HG03575 (cell line): ENCODE measurements around the gene GPR148.

ENCODE experiments used
- ATAC-seq: cut with Tn5 transposase; IDR thresholded peaks from one replicate; pipeline ENCODE4 v1.9.1; 2021; ENCODE audit not compliant: unreplicated experiment, insufficient number of reproducible peaks, low FRiP score; ENCODE audit errors: extremely low read depth

GPR148 gene

DNA sequence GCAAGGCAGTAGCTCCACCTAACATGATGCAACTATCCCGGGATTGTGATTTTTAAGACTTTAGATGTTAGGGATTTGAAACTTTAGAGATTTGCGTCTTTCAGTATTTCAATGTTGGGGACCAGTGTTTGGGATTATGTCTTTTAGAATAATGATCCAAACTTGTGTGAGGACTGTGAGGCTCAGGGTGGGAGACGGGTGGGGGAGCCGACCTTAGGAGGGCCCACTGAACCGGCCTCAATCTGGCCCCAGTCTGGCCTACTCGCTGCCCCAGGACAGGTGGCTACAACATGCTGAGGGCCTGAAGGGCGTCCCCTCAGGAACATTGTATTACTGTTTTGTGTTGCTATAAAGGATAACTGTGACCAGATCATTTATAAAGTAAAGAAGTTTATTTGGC is 37.2 kb downstream of the GPR148 start:
- ATAC-seq: no peak

GRCh38 chr2:130766711-130767407 is 38.0 kb downstream of the GPR148 start:
- ATAC-seq: no peak

DNA sequence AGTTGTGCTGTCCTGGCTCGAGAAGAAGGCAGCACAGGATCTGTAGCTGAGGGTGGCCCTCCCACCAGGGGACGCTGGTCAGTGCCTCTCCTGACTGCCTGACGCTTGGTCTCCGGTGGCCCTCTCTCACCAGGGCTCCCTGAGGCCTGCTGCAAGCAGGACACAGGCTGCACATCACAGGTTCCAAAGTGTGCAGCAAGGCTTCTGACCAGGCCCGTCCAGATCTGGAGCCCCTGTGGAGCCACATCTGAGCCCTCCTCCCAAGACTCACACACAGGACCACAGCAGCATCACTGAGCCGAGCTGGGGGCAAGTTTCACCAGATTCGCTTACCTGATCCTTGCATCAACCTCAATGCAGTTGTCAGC is 38.5 kb downstream of the GPR148 start:
- ATAC-seq: no peak

DNA sequence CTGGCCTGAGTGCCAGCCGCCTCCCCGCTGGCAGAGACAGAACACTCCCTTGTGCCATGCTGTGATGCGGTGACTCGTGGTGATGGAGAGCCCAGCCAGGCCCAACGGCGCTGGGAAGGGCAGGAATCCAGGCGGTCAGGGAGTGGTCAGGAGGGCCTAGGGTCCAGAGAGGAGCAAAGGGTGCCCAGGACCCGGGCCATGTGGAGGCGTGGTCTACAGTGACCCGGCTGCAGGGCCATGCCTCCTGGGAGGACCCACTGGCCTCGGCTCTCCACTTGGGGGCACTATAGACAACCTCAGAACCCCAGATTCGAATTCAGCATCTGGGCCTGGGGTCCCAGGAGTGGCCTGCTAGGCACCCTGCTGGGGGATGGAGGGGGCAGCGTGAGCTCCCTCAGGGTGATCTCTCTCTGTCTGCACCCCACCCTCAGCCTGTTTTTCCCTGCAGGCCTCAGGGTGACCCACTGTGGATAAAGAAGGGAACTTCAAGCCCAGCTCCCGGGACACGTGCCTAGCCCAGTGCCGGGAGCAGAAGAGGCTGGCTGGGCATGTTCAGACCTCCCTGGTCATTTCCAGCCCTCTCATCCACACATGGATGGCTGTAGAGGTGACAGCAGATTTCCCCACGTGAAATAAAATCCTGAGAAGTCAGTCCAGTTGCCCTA is 39.5 kb downstream of the GPR148 start:
- no peak for ATAC-seq

DNA sequence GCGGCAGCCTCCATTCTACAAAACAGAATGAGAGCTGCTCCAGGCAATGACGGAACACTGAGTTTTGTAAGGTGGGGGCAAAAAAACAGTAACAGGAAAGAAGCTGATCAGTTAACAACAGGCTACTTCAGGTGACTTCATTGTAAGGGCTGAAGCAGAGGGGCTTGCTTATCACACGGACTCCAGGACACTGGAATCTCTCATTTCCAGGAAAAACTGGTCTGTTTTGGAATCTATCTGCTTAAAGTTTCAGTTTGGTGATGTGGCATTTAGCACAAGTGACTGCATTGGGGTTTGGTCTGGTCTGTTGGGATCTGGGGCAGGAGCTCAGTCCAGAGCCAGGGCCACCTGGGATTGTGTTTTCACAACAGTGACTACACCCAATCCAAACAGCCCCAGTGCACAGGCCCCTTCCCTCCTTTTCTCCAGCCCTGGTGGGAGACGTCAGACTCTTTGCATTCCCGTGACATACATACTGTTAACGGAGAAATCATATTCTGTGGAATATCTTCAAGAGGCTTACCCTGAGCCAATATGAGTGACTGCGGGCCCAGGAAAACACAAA is 40.6 kb downstream of the GPR148 start:
- no peak for ATAC-seq

GRCh38 chr2:130776550-130776949 is 47.7 kb downstream of the GPR148 start:
- ATAC-seq: no peak

GRCh38 chr2:130778781-130779180 is 49.9 kb downstream of the GPR148 start:
- no peak for ATAC-seq
